Progenitor cell of endocrine pancreas (in vitro differentiated cells): ENCODE measurements around the gene ZNF618. TPM values are rescaled to one million over a fixed set of nuclear protein-coding genes. Genes with fewer than 3 reads are reported as not detected.

Experiments used
- DNase-seq: peaks from one replicate; pipeline ENCODE4 v3.0.0; 2021; ENCODE audit warnings: low spot score; ENCODE audit not compliant: unreplicated experiment
- H3K27ac Mint-ChIP-seq: 2 replicates; pipeline ENCODE4 v1.8.0; 2021; ENCODE audit warnings: mild to moderate bottlenecking, moderate library complexity, mixed read lengths
- H3K27me3 Mint-ChIP-seq: 2 replicates; pipeline ENCODE4 v1.8.0; 2021; ENCODE audit warnings: mixed read lengths
- H3K36me3 Mint-ChIP-seq: 2 replicates; pipeline ENCODE4 v1.8.0; 2022; ENCODE audit warnings: mixed read lengths; ENCODE audit not compliant: insufficient read depth
- H3K4me1 Mint-ChIP-seq: 2 replicates; pipeline ENCODE4 v1.8.0; 2021; ENCODE audit warnings: low read depth, mixed read lengths
- H3K4me3 Mint-ChIP-seq: 2 replicates; pipeline ENCODE4 v1.8.0; 2021; ENCODE audit warnings: low read depth, mild to moderate bottlenecking, moderate library complexity, mixed read lengths
- H3K9me3 Mint-ChIP-seq: 2 replicates; pipeline ENCODE4 v1.8.0; 2021; ENCODE audit warnings: low read depth, mixed read lengths
- total RNA-seq: library from RNA; stranded (reverse); gene quantifications from 2 replicates; pipeline ENCODE4 v1.2.1, GENCODE V29; 2021
- TF ChIP-seq, protein P1 (sequence below): fragments of 200-600 bp; sonication (generic); IDR thresholded peaks from one replicate; pipeline ENCODE4 v1.5.0; 2021; ENCODE audit warnings: antibody characterized with exemption, mild to moderate bottlenecking; ENCODE audit not compliant: unreplicated experiment

The ZNF618 gene
- total RNA-seq, 1 donor from 2014 or later: 85.8 TPM

GRCh38 chr9:114093761-114094505, 217.8 kb downstream of the ZNF618 start:
- Mint-ChIP-seq H3K4me3 (no peak overlapping the region), H3K27ac (no peak overlapping the region), H3K4me1 (peaks cover 14% of the 10 kb centered on the region), H3K27me3 (no peaks in the 10 kb centered on the region), H3K36me3 (peaks cover 32% of the 10 kb centered on the region), H3K9me3 (no peaks in the 10 kb centered on the region)
- DNase-seq: no peak
- TF ChIP-seq, protein P1, sequence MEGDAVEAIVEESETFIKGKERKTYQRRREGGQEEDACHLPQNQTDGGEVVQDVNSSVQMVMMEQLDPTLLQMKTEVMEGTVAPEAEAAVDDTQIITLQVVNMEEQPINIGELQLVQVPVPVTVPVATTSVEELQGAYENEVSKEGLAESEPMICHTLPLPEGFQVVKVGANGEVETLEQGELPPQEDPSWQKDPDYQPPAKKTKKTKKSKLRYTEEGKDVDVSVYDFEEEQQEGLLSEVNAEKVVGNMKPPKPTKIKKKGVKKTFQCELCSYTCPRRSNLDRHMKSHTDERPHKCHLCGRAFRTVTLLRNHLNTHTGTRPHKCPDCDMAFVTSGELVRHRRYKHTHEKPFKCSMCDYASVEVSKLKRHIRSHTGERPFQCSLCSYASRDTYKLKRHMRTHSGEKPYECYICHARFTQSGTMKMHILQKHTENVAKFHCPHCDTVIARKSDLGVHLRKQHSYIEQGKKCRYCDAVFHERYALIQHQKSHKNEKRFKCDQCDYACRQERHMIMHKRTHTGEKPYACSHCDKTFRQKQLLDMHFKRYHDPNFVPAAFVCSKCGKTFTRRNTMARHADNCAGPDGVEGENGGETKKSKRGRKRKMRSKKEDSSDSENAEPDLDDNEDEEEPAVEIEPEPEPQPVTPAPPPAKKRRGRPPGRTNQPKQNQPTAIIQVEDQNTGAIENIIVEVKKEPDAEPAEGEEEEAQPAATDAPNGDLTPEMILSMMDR: no peak

DNA sequence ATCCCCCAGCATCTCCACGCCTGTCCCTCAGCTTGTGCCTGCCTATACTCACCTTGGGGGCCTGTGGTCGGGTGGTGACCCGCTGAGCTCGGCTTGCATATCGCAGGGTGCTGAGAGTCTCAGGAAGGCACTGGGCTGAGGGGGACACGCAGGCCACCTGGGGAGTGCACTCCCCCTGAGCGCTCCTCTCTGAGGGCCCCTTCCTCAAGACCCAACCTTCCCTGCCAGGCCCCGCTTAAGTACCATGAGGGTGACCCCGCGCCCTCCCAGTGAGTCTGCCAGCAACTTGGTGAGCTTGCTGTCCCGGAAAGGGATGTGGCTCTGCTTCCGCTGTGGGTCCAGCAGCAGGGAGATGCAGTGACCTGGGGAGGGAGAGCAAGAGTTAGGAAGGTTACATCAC, 218.9 kb downstream of the ZNF618 start:
- no peak for DNase-seq
- peaks cover 22% of the 10 kb centered on the region for H3K4me1 Mint-ChIP-seq

GRCh38 chr9:114096041-114096511, 220.0 kb downstream of the ZNF618 start:
- Mint-ChIP-seq H3K27ac (no peak overlapping the region), H3K4me1 (peaks cover 26% of the 10 kb centered on the region), H3K9me3 (no peaks in the 10 kb centered on the region), H3K4me3 (peak overlapping the region; percentile 65), H3K36me3 (peaks cover 27% of the 10 kb centered on the region), H3K27me3 (no peaks in the 10 kb centered on the region)
- DNase-seq: no peak
- TF ChIP-seq, protein P1: peak; percentile 43

More for the DNA sequence above, 218.9 kb downstream of the ZNF618 start:
- H3K36me3 Mint-ChIP-seq: peaks cover 32% of the 10 kb centered on the region
- H3K27ac Mint-ChIP-seq: no peak overlapping the region
- TF ChIP-seq, protein P1: no peak
- H3K27me3 Mint-ChIP-seq: no peaks in the 10 kb centered on the region
- H3K4me3 Mint-ChIP-seq: no peak overlapping the region
- no peaks in the 10 kb centered on the region for H3K9me3 Mint-ChIP-seq

GRCh38 chr9:114096866-114097612, 220.9 kb downstream of the ZNF618 start:
- H3K27me3 Mint-ChIP-seq: no peaks in the 10 kb centered on the region
- H3K4me3 Mint-ChIP-seq: peak overlapping the region; percentile 77
- H3K27ac Mint-ChIP-seq: peak overlapping the region; percentile 89
- peaks cover 29% of the 10 kb centered on the region for H3K36me3 Mint-ChIP-seq
- TF ChIP-seq, protein P1: no peak
- no peak for DNase-seq
- peaks cover 26% of the 10 kb centered on the region for H3K4me1 Mint-ChIP-seq
- H3K9me3 Mint-ChIP-seq: peaks cover 6% of the 10 kb centered on the region

GRCh38 chr9:114097613-114098020, 221.5 kb downstream of the ZNF618 start:
- H3K9me3 Mint-ChIP-seq: peaks cover 9% of the 10 kb centered on the region
- DNase-seq: no peak
- H3K27me3 Mint-ChIP-seq: no peaks in the 10 kb centered on the region
- H3K4me3 Mint-ChIP-seq: peak overlapping the region; percentile 77
- peaks cover 26% of the 10 kb centered on the region for H3K4me1 Mint-ChIP-seq
- peak overlapping the region; percentile 41 for H3K27ac Mint-ChIP-seq
- TF ChIP-seq, protein P1: no peak
- H3K36me3 Mint-ChIP-seq: peaks cover 30% of the 10 kb centered on the region
